Suprapubic skin (tissue), 3 donors: ENCODE measurements around the gene MAMLD1.

ENCODE experiments used
- EP300 ChIP-seq: sonication (generic); formaldehyde crosslinking; IDR thresholded peaks from one replicate; pipeline ENCODE4 v1.6.1; 2017; ENCODE audit warnings: antibody characterized with exemption
- TF ChIP-seq, protein P1 (sequence below), 2 donors: fragments of 200-600 bp in 1 of 2; fragments of 450-650 bp in 1 of 2; sonication (generic) in 1 of 2; IDR thresholded peaks; one replicate each; pipeline ENCODE4 v1.5.1; 2016 to 2019; ENCODE audit warnings: antibody characterized with exemption in 2 of 2, mild to moderate bottlenecking in 1 of 2, moderate library complexity in 1 of 2

DNA sequence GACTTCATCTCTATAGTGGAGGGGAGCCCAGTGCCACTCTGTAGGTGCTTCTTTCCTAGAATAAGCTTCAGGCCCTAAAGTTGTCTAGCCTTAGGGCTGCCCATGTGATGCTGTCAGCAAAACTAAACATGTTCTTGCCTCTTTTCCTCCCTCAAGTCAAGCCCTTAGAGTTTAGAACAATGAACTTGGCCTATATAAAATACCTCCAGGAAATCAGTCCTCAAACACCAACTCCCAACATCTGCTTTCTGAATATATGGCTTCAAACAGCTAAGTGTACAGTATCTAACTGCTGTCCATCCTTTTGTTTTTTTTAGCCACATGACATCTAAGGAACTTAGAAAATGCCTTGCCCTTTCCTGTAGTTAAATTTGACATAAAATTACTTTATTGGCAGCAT lies 91.0 kb downstream of the MAMLD1 start:
- TF ChIP-seq EP300, result no peak
- TF ChIP-seq, protein P1, sequence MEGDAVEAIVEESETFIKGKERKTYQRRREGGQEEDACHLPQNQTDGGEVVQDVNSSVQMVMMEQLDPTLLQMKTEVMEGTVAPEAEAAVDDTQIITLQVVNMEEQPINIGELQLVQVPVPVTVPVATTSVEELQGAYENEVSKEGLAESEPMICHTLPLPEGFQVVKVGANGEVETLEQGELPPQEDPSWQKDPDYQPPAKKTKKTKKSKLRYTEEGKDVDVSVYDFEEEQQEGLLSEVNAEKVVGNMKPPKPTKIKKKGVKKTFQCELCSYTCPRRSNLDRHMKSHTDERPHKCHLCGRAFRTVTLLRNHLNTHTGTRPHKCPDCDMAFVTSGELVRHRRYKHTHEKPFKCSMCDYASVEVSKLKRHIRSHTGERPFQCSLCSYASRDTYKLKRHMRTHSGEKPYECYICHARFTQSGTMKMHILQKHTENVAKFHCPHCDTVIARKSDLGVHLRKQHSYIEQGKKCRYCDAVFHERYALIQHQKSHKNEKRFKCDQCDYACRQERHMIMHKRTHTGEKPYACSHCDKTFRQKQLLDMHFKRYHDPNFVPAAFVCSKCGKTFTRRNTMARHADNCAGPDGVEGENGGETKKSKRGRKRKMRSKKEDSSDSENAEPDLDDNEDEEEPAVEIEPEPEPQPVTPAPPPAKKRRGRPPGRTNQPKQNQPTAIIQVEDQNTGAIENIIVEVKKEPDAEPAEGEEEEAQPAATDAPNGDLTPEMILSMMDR (IDR thresholded peaks at IDR 0.05), result no peak
